H9 (cell line): ENCODE measurements around the gene SLC35F3. TPM values are rescaled to one million over a fixed set of nuclear protein-coding genes. Genes with fewer than 3 reads are reported as not detected.

Experiments
- DNase-seq: peaks from one replicate; pipeline ENCODE4 v3.0.0-alpha.2; 2017
- H2AFZ ChIP-seq: one replicate; pipeline ENCODE4 v1.6.1; 2013; ENCODE audit warnings: mild to moderate bottlenecking, low read length, control low read depth, moderate library complexity
- H2AK5ac ChIP-seq: 2 replicates; pipeline ENCODE4 v1.6.1; 2013; ENCODE audit warnings: low read length, control low read depth, mixed read lengths; ENCODE audit not compliant: insufficient read length
- H2BK120ac ChIP-seq: one replicate; pipeline ENCODE4 v1.6.1; 2013; ENCODE audit warnings: low read depth, mild to moderate bottlenecking, low read length, control low read depth, inconsistent platforms; ENCODE audit not compliant: poor library complexity, severe bottlenecking
- H2BK12ac ChIP-seq: 2 replicates; pipeline ENCODE4 v1.6.1; 2013; ENCODE audit warnings: low read length, control low read depth, mixed read lengths, low read depth; ENCODE audit not compliant: insufficient read length
- H2BK15ac ChIP-seq: 2 replicates; pipeline ENCODE4 v1.6.1; 2013; ENCODE audit warnings: low read depth, low read length, control low read depth
- H2BK20ac ChIP-seq: one replicate; pipeline ENCODE4 v1.6.1; 2013; ENCODE audit warnings: low read depth, mild to moderate bottlenecking, low read length, control low read depth, inconsistent platforms; ENCODE audit not compliant: poor library complexity, severe bottlenecking
- H2BK5ac ChIP-seq: 2 replicates; pipeline ENCODE4 v1.6.1; 2013; ENCODE audit warnings: low read length, control low read depth, mixed read lengths; ENCODE audit not compliant: insufficient read length
- H3K14ac ChIP-seq: 2 replicates; pipeline ENCODE4 v1.6.1; 2013; ENCODE audit warnings: low read length, control low read depth; ENCODE audit not compliant: insufficient read depth
- H3K18ac ChIP-seq: 2 replicates; pipeline ENCODE4 v1.6.1; 2013; ENCODE audit warnings: low read depth, mild to moderate bottlenecking, mixed read lengths, low read length, control low read depth; ENCODE audit not compliant: insufficient read length
- H3K23ac ChIP-seq: 2 replicates; pipeline ENCODE4 v1.6.1; 2013; ENCODE audit warnings: low read length, control low read depth, mixed read lengths, low read depth; ENCODE audit not compliant: insufficient read length
- H3K23me2 ChIP-seq: 2 replicates; pipeline ENCODE4 v1.6.1; 2013; ENCODE audit warnings: low read depth, mild to moderate bottlenecking, mixed read lengths, low read length, control low read depth; ENCODE audit not compliant: insufficient read length, poor library complexity, severe bottlenecking
- H3K27ac ChIP-seq: 2 replicates; pipeline ENCODE4 v1.5.1; 2013; ENCODE audit warnings: low read length, control low read depth, mixed read lengths, low read depth; ENCODE audit not compliant: insufficient read length
- H3K27me3 ChIP-seq: 2 replicates; pipeline ENCODE4 v1.6.1; 2013; ENCODE audit warnings: low read length, control low read depth, inconsistent platforms; ENCODE audit not compliant: insufficient read depth
- H3K4ac ChIP-seq: 2 replicates; pipeline ENCODE4 v1.6.1; 2013; ENCODE audit warnings: low read depth, mild to moderate bottlenecking, control low read depth, inconsistent platforms, low read length, moderate library complexity
- H3K4me1 ChIP-seq: 2 replicates; pipeline ENCODE4 v1.6.1; 2013; ENCODE audit warnings: low read length, control low read depth, inconsistent platforms; ENCODE audit not compliant: insufficient read depth
- H3K4me2 ChIP-seq: 2 replicates; pipeline ENCODE4 v1.6.1; 2013; ENCODE audit warnings: low read length, control low read depth, mixed read lengths; ENCODE audit not compliant: insufficient read length, insufficient read depth
- H3K56ac ChIP-seq: 2 replicates; pipeline ENCODE4 v1.6.1; 2013; ENCODE audit warnings: low read depth, mild to moderate bottlenecking, mixed read lengths, low read length, control low read depth; ENCODE audit not compliant: insufficient read length
- H3K79me1 ChIP-seq: 2 replicates; pipeline ENCODE4 v1.6.1; 2013; ENCODE audit warnings: low read depth, mild to moderate bottlenecking, moderate library complexity, low read length, control low read depth, inconsistent platforms; ENCODE audit not compliant: insufficient read depth, poor library complexity, severe bottlenecking
- H3K79me2 ChIP-seq: 2 replicates; pipeline ENCODE4 v1.6.1; 2013; ENCODE audit warnings: low read length, control low read depth, inconsistent platforms; ENCODE audit not compliant: insufficient read depth
- H3K9ac ChIP-seq: 2 replicates; pipeline ENCODE4 v1.6.1; 2013; ENCODE audit warnings: low read length, control low read depth, mixed read lengths; ENCODE audit not compliant: insufficient read length; ENCODE audit errors: extremely low read depth
- H3K9me3 ChIP-seq: one replicate; pipeline ENCODE4 v1.6.1; 2013; ENCODE audit warnings: low read depth, low read length, inconsistent platforms; ENCODE audit not compliant: control insufficient read depth
- H3T11ph ChIP-seq: one replicate; pipeline ENCODE4 v1.6.1; 2013; ENCODE audit warnings: mild to moderate bottlenecking, low read length, control low read depth, inconsistent platforms
- H4K20me1 ChIP-seq: one replicate; pipeline ENCODE4 v1.6.1; 2013; ENCODE audit not compliant: control insufficient read depth, insufficient read length, insufficient read depth
- H4K5ac ChIP-seq: 2 replicates; pipeline ENCODE4 v1.6.1; 2013; ENCODE audit warnings: low read depth, mild to moderate bottlenecking, mixed read lengths, low read length, control low read depth; ENCODE audit not compliant: insufficient read length
- H4K8ac ChIP-seq: replicated peaks from 2 replicates; pipeline ENCODE4 v1.6.1; 2013; ENCODE audit warnings: low read length, control low read depth, mixed read lengths, low read depth; ENCODE audit not compliant: insufficient read length
- H4K91ac ChIP-seq: 2 replicates; pipeline ENCODE4 v1.6.1; 2013; ENCODE audit warnings: low read depth, mild to moderate bottlenecking, moderate library complexity, mixed read lengths, low read length, control low read depth; ENCODE audit not compliant: insufficient read length
- H3K27ac Mint-ChIP-seq, 3 experiments: 2 replicates in 2 of 3; 3 replicates in 1 of 3; pipeline ENCODE4 v1.8.0; 2020 to 2021; ENCODE audit warnings: mixed read lengths in 3 of 3, mild to moderate bottlenecking in 1 of 3, moderate library complexity in 1 of 3
- H3K27me3 Mint-ChIP-seq: 2 replicates; pipeline ENCODE4 v1.8.0; 2021; ENCODE audit warnings: low read depth, mild to moderate bottlenecking, moderate library complexity, mixed read lengths
- H3K36me3 Mint-ChIP-seq, 3 experiments: 2 replicates in 2 of 3; 3 replicates in 1 of 3; pipeline ENCODE4 v1.8.0; 2020 to 2021; ENCODE audit warnings: low read depth in 3 of 3, mixed read lengths in 3 of 3; ENCODE audit not compliant: insufficient read depth in 1 of 3
- H3K4me1 Mint-ChIP-seq, 2 experiments: 2 replicates each; pipeline ENCODE4 v1.8.0; 2020; ENCODE audit warnings: mixed read lengths in 2 of 2
- H3K4me3 Mint-ChIP-seq, 2 experiments: 2 replicates in 1 of 2; 3 replicates in 1 of 2; pipeline ENCODE4 v1.8.0; 2020 to 2021; ENCODE audit warnings: mild to moderate bottlenecking in 2 of 2, mixed read lengths in 2 of 2, moderate library complexity in 1 of 2
- H3K9me3 Mint-ChIP-seq, 2 experiments: 2 replicates in 1 of 2; 3 replicates in 1 of 2; pipeline ENCODE4 v1.8.0; 2020; ENCODE audit warnings: mild to moderate bottlenecking in 2 of 2, mixed read lengths in 2 of 2, moderate library complexity in 1 of 2
- WGBS: extraction: QIAGEN DNeasy Blood & Tissue Kit; methylation state at CpG from one replicate; pipeline ENCODE4 v1.1.7; 2013; ENCODE audit warnings: missing lambda C conversion rate, low lambda C conversion rate, mixed read lengths; ENCODE audit not compliant: insufficient read length; ENCODE audit errors: extremely low coverage; 5-methylcytosine and 5-hydroxymethylcytosine counted together
- total RNA-seq: library from RNA; stranded (reverse); gene quantifications from 2 replicates; pipeline ENCODE4 v1.2.1, GENCODE V29; 2021
- TF ChIP-seq, protein P1 (sequence below): fragments of 200-600 bp; sonication (generic); conservative IDR thresholded peaks from 3 replicates; pipeline ENCODE4 v1.8.0; 2021; ENCODE audit warnings: antibody characterized with exemption, mild to moderate bottlenecking

The SLC35F3 gene
- total RNA-seq, 1 experiment from 2014 or later, result 0.81 TPM

DNA sequence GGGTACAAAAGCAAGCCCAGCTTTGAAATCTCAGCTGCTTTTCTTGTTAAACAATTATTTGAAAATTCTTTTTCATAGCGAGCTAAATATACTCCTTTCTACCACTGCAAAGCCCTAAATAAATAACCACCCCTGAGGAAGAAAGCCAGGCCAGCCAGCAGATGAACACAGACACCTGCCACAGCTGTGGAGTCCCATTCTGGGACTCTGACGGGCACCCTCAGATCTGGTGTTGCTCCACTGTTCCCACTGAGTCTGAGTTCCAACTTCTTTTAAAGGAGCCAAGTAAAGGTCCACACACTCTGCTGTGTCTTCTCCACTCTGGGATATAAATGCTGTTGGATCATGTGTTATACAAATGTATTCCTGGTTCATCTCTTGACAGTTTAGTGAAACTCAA, 391.1 kb downstream of the SLC35F3 start:
- no peak overlapping the region for H2BK5ac ChIP-seq
- no peak overlapping the region for H3K23ac ChIP-seq
- H4K91ac ChIP-seq, result no peak overlapping the region
- no peaks in the 10 kb centered on the region for H3K79me1 ChIP-seq
- no peak overlapping the region for H3K27ac ChIP-seq
- H3K9me3 ChIP-seq, result no peaks in the 10 kb centered on the region
- no CpG with 5 or more reads among the region's 2 CpGs for WGBS
- H4K5ac ChIP-seq, result no peak overlapping the region
- H3K27me3 ChIP-seq, result no peaks in the 10 kb centered on the region
- no peak overlapping the region for H3K56ac ChIP-seq
- no peak overlapping the region for H3K9ac ChIP-seq
- H2BK20ac ChIP-seq, result no peak overlapping the region
- no peak overlapping the region for H3K4me3 Mint-ChIP-seq
- peaks cover 6 to 8% of the 10 kb centered on the region in 2 experiments for H3K9me3 Mint-ChIP-seq
- H3K23me2 ChIP-seq, result no peaks in the 10 kb centered on the region
- H3K4ac ChIP-seq, result no peak overlapping the region
- H3K18ac ChIP-seq, result no peak overlapping the region
- no peak overlapping the region for H3K27ac Mint-ChIP-seq
- H2BK15ac ChIP-seq, result no peak overlapping the region
- no peak for DNase-seq
- H2AFZ ChIP-seq, result no peak overlapping the region
- no peak overlapping the region for H4K8ac ChIP-seq
- peaks cover 0 to 5% (median 0%) of the 10 kb centered on the region in 3 experiments; a peak in 2 of 7 replicates for H3K36me3 Mint-ChIP-seq
- peaks cover 2% of the 10 kb centered on the region for H3K27me3 Mint-ChIP-seq
- no peaks in the 10 kb centered on the region for H3K4me1 ChIP-seq
- no peak overlapping the region for H3K14ac ChIP-seq
- no peak overlapping the region for H2BK12ac ChIP-seq
- no peaks in the 10 kb centered on the region for H3K79me2 ChIP-seq
- H3T11ph ChIP-seq, result no peak overlapping the region
- H3K4me1 Mint-ChIP-seq, result peaks cover 0 to 3% of the 10 kb centered on the region in 2 experiments; a peak in 2 of 4 replicates
- no peak overlapping the region for H2AK5ac ChIP-seq
- no peak overlapping the region for H3K4me2 ChIP-seq
- no peak overlapping the region for H2BK120ac ChIP-seq
- no peaks in the 10 kb centered on the region for H4K20me1 ChIP-seq
- TF ChIP-seq, protein P1, sequence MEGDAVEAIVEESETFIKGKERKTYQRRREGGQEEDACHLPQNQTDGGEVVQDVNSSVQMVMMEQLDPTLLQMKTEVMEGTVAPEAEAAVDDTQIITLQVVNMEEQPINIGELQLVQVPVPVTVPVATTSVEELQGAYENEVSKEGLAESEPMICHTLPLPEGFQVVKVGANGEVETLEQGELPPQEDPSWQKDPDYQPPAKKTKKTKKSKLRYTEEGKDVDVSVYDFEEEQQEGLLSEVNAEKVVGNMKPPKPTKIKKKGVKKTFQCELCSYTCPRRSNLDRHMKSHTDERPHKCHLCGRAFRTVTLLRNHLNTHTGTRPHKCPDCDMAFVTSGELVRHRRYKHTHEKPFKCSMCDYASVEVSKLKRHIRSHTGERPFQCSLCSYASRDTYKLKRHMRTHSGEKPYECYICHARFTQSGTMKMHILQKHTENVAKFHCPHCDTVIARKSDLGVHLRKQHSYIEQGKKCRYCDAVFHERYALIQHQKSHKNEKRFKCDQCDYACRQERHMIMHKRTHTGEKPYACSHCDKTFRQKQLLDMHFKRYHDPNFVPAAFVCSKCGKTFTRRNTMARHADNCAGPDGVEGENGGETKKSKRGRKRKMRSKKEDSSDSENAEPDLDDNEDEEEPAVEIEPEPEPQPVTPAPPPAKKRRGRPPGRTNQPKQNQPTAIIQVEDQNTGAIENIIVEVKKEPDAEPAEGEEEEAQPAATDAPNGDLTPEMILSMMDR, result no peak
